ENCODE data around the gene UBE2Q2.

GRCh38 chr15:75857886-75858285 lies 14.6 kb downstream of the UBE2Q2 start:
- TF ChIP-seq CTCF (IDR thresholded peaks at IDR 0.05) (no peak), POLR2A (IDR thresholded peaks at IDR 0.05) (no peak)
